K562 (cell line): ENCODE results near the gene DOCK7. TPM values are rescaled to one million over a fixed set of nuclear protein-coding genes. Genes with fewer than 3 reads are reported as not detected.

Source experiments
- ATAC-seq: fragments of 200-7000 bp; cut with Tn5 transposase; 3 replicates; pipeline ENCODE4 v1.9.1; 2020; ENCODE audit warnings: moderate library complexity
- BruUV-seq: library from RNA; stranded (reverse); fragments of 400-500 nt; replicated peaks from 2 replicates; lab custom pipeline; 2021; lab: Mats Ljungman, UMichigan
- CTCF ChIA-PET: fragments of 300-600 bp; formaldehyde crosslinking; extraction: SDS; loops from one replicate; lab custom pipeline; 2021; ENCODE audit warnings: low intra/inter-chr PET ratio; lab: Yijun Ruan, JAX
- POLR2A ChIA-PET: fragments of 300-600, 350-650 bp; sonication (Branson Sonifier 250); formaldehyde crosslinking; extraction: SDS; loops from one replicate; lab custom pipeline; 2021; ENCODE audit warnings: antibody characterized with exemption, inconsistent platforms; lab: Yijun Ruan, JAX
- DNase-seq, 4 experiments: peaks; one replicate each; pipeline versions ENCODE4 v3.0.0 to v3.0.0-alpha.2; 2011 to 2018; ENCODE audit warnings: low spot score in 3 of 4, mixed read lengths in 3 of 4; ENCODE audit errors: extremely low read depth in 1 of 4
- FAIRE-seq: peaks from 2 replicates; lab custom pipeline; 2011; peaks lifted over from hg19 to GRCh38; lab: Jason Lieb, UNC
- H2AFZ ChIP-seq: 2 replicates; pipeline ENCODE4 v1.6.0; 2011; ENCODE audit warnings: low read depth, low read length, control low read depth, inconsistent platforms
- H3K27ac ChIP-seq: fragments of 200-600 bp; 3 replicates; pipeline ENCODE4 v1.8.0; 2011; ENCODE audit warnings: low read depth, mild to moderate bottlenecking, control low read depth, inconsistent platforms, low read length, moderate library complexity, mixed read lengths; ENCODE audit errors: extremely low read depth
- H3K27me3 ChIP-seq, 2 experiments: fragments of 300-600 bp in 1 of 2; 2 replicates in 1 of 2; 3 replicates in 1 of 2; pipeline versions ENCODE4 v1.6.0 to v1.8.0; 2011; ENCODE audit warnings: inconsistent platforms in 2 of 2, low read length in 2 of 2, mild to moderate bottlenecking in 1 of 2, mixed read lengths in 1 of 2, moderate library complexity in 1 of 2; ENCODE audit not compliant: control insufficient read depth in 2 of 2, insufficient read depth in 2 of 2
- H3K36me3 ChIP-seq: fragments of 300-600 bp; 3 replicates; pipeline ENCODE4 v1.8.0; 2011; ENCODE audit warnings: mild to moderate bottlenecking, low read length, inconsistent platforms; ENCODE audit not compliant: control insufficient read depth, insufficient read depth
- H3K4me1 ChIP-seq, 2 experiments: fragments of 200-600 bp in 1 of 2; replicated peaks in 1 of 2; 2 replicates in 1 of 2; 3 replicates in 1 of 2; pipeline versions ENCODE4 v1.5.1 to v1.8.0; 2011; ENCODE audit warnings: inconsistent platforms in 2 of 2, low read length in 2 of 2, mild to moderate bottlenecking in 1 of 2, mixed read lengths in 1 of 2, moderate library complexity in 1 of 2; ENCODE audit not compliant: control insufficient read depth in 2 of 2, insufficient read depth in 2 of 2
- H3K4me2 ChIP-seq: 2 replicates; pipeline ENCODE4 v1.6.1; 2011; ENCODE audit warnings: low read length, control low read depth, inconsistent platforms, mixed read lengths; ENCODE audit not compliant: insufficient read depth
- H3K4me3 ChIP-seq: fragments of 200-600 bp; sonication (generic), shearing (Covaris generic); 2 replicates; pipeline ENCODE4 v1.5.1; 2016; ENCODE audit warnings: control low read depth, inconsistent platforms
- H3K79me2 ChIP-seq: fragments of 200-600 bp; 3 replicates; pipeline ENCODE4 v1.8.0; 2011; ENCODE audit warnings: low read length, inconsistent platforms; ENCODE audit not compliant: control insufficient read depth, insufficient read depth
- H3K9ac ChIP-seq, 2 experiments: 2 replicates each; pipeline versions ENCODE4 v1.6.0 to v1.6.1; 2011; ENCODE audit warnings: low read depth in 2 of 2, low read length in 2 of 2, control low read depth in 1 of 2, inconsistent platforms in 1 of 2, mild to moderate bottlenecking in 1 of 2, mixed read lengths in 1 of 2; ENCODE audit not compliant: insufficient read depth in 1 of 2
- H3K9me1 ChIP-seq: one replicate; pipeline ENCODE4 v1.6.0; 2011; ENCODE audit warnings: inconsistent platforms, mild to moderate bottlenecking, low read length, moderate library complexity; ENCODE audit not compliant: control insufficient read depth, insufficient read depth
- H3K9me3 ChIP-seq: replicated peaks from 2 replicates; pipeline ENCODE4 v1.5.1; 2011; ENCODE audit warnings: low read depth, low read length, inconsistent platforms; ENCODE audit not compliant: control insufficient read depth, insufficient read depth
- H4K20me1 ChIP-seq: replicated peaks from 2 replicates; pipeline ENCODE4 v1.6.1; 2011; ENCODE audit warnings: low read length, inconsistent platforms, mixed read lengths; ENCODE audit not compliant: control insufficient read depth, insufficient read depth
- CBX3 ChIP-seq, 2 experiments: IDR thresholded peaks; 1 replicate in 1 of 2; 2 replicates in 1 of 2; pipeline ENCODE4 v1.6.1; 2012; ENCODE audit warnings: inconsistent platforms in 2 of 2, low read length in 2 of 2, borderline replicate concordance in 1 of 2, control low read depth in 1 of 2
- CBX8 ChIP-seq: fragments of 200-600 bp; sonication (generic); IDR thresholded peaks from 2 replicates; pipeline ENCODE4 v1.6.1; 2012; ENCODE audit warnings: borderline replicate concordance, mixed run types, low read depth, mild to moderate bottlenecking, moderate library complexity, mixed read lengths, low read length, control low read depth, inconsistent platforms; ENCODE audit not compliant: poor library complexity, severe bottlenecking; ENCODE audit errors: extremely low read depth
- CHCHD3 ChIP-seq: fragments of 250-450 bp; sonication (Bioruptor Pico); IDR thresholded peaks from 2 replicates; pipeline ENCODE4 v2.1.2; 2022; ENCODE audit warnings: mild to moderate bottlenecking
- CREB3 ChIP-seq: fragments of 450-650 bp; conservative IDR thresholded peaks from 2 replicates; pipeline ENCODE4 v1.6.1; 2016; ENCODE audit warnings: missing genetic modification characterization, low read depth, mild to moderate bottlenecking, missing compliant biosample characterization, moderate library complexity
- DNMT1 ChIP-seq: fragments of 450-650 bp; IDR thresholded peaks from 2 replicates; pipeline ENCODE4 v1.6.1; 2016; ENCODE audit warnings: antibody characterized with exemption, mild to moderate bottlenecking
- ELF1 ChIP-seq: fragments of 200-800 bp; sonication (Bioruptor generic); IDR thresholded peaks from 2 replicates; pipeline ENCODE4 v1.6.1; 2016; ENCODE audit warnings: missing genetic modification characterization, missing compliant biosample characterization
- GABPB2 ChIP-seq: fragments of 250-450 bp; sonication (Bioruptor Pico); conservative IDR thresholded peaks from 2 replicates; pipeline ENCODE4 v1.5.1; 2021; ENCODE audit warnings: mild to moderate bottlenecking
- JUNB ChIP-seq: fragments of 450-650 bp; formaldehyde crosslinking; conservative IDR thresholded peaks from 2 replicates; pipeline ENCODE4 v1.4.0; 2020; ENCODE audit warnings: mild to moderate bottlenecking
- MAZ ChIP-seq, 2 experiments: fragments of 450-650 bp in 1 of 2; sonication (generic) in 1 of 2; formaldehyde crosslinking; IDR thresholded peaks in 1 of 2; conservative IDR thresholded peaks in 1 of 2; 2 replicates each; pipeline versions ENCODE4 v1.4.0 to v1.5.0; 2020; ENCODE audit warnings: mild to moderate bottlenecking in 1 of 2, missing genetic modification reagents in 1 of 2
- NCOR1 ChIP-seq: fragments of 450-650 bp; IDR thresholded peaks from 2 replicates; pipeline ENCODE4 v1.6.1; 2016; ENCODE audit warnings: mild to moderate bottlenecking, moderate library complexity
- POLR3G ChIP-seq: IDR thresholded peaks from 2 replicates; pipeline ENCODE4 v1.6.1; 2011; ENCODE audit not compliant: insufficient read length, insufficient replicate concordance; ENCODE audit errors: extremely low read depth
- RBM14 ChIP-seq: fragments of 200-400 bp; formaldehyde crosslinking; IDR thresholded peaks from 2 replicates; pipeline ENCODE4 v1.6.1; 2018; ENCODE audit warnings: low read depth, mild to moderate bottlenecking, low read length, moderate library complexity, borderline replicate concordance; ENCODE audit not compliant: insufficient read depth
- RBM25 ChIP-seq: fragments of 200-400 bp; formaldehyde crosslinking; IDR thresholded peaks from 2 replicates; pipeline ENCODE4 v1.6.1; 2018; ENCODE audit warnings: low read length, low read depth, moderate library complexity; ENCODE audit not compliant: severe bottlenecking
- RFX7 ChIP-seq: fragments of 250-450 bp; sonication (Bioruptor Pico); IDR thresholded peaks from 2 replicates; pipeline ENCODE4 v1.5.1; 2021; ENCODE audit warnings: mild to moderate bottlenecking
- SAP30 ChIP-seq: fragments of 200-600 bp; sonication (generic); IDR thresholded peaks from 2 replicates; pipeline ENCODE4 v1.6.1; 2012; ENCODE audit warnings: borderline replicate concordance, low read depth, mild to moderate bottlenecking, moderate library complexity, low read length, control low read depth, inconsistent platforms; ENCODE audit not compliant: insufficient read depth, poor library complexity, severe bottlenecking
- STAG1 ChIP-seq: sonication (generic); formaldehyde crosslinking; IDR thresholded peaks from 2 replicates; pipeline ENCODE4 v1.5.0; 2020; ENCODE audit warnings: missing genetic modification reagents, borderline replicate concordance
- ZNF124 ChIP-seq: sonication (generic); formaldehyde crosslinking; IDR thresholded peaks from 2 replicates; pipeline ENCODE4 v1.8.1; 2022; ENCODE audit warnings: missing genetic modification reagents
- ZNF212 ChIP-seq: fragments of 450-650 bp; formaldehyde crosslinking; IDR thresholded peaks from 2 replicates; pipeline ENCODE4 v1.4.0; 2020; ENCODE audit warnings: mild to moderate bottlenecking
- ZNF589 ChIP-seq: fragments of 200-800 bp; sonication (Bioruptor generic); IDR thresholded peaks from 2 replicates; pipeline ENCODE4 v1.6.1; 2016; ENCODE audit warnings: low read depth, missing genetic modification characterization, missing compliant biosample characterization
- ZNF778 ChIP-seq: fragments of 450-650 bp; formaldehyde crosslinking; IDR thresholded peaks from 2 replicates; pipeline ENCODE4 v1.4.0; 2020; ENCODE audit warnings: mild to moderate bottlenecking, moderate library complexity
- WGBS: fragments of 100-300 bp; shearing (Covaris generic); methylation state at CpG from one replicate; pipeline ENCODE4 v1.1.6; 2016; ENCODE audit warnings: low coverage, mixed read lengths; ENCODE audit not compliant: insufficient coverage; ENCODE audit errors: missing lambda C conversion rate; 5-methylcytosine and 5-hydroxymethylcytosine counted together
- in situ Hi-C: fragments of 300-500 bp; cut with MboI; formaldehyde crosslinking; loops from 4 replicates; pipeline ENCODE4 v1.15.0; 2018; ENCODE audit warnings: inconsistent platforms, mixed read lengths
- intact Hi-C: fragments of 100-400 bp; cut with micrococcal nuclease; formaldehyde crosslinking; loops from 2 replicates; pipeline ENCODE4 v1.14.2; 2022
- polyA plus RNA-seq, 8 experiments: library from polyadenylated mRNA; depleted of rRNA in 4 of 8; stranded (reverse) in 5 of 8; unstranded in 3 of 8; fragments of >200 nt; fragmentation: Nextera tagmentation in 2 of 8; fragmentation: Illumina TruSeq in 1 of 8; extraction: Ambion mirVana in 2 of 8; extraction: Trizol in 1 of 8; gene quantifications; 2 replicates each; pipeline versions ENCODE4 v1.2.1 to v1.2.3, GENCODE V29; 2011 to 2014; ENCODE audit warnings: inconsistent platforms in 1 of 8, missing spikeins in 1 of 8
- total RNA-seq, 7 experiments: library from RNA; depleted of rRNA in 6 of 7; stranded (reverse); fragments of >200 nt in 6 of 7; fragmentation: Illumina TruSeq in 2 of 7; extraction: Trizol in 2 of 7; gene quantifications; 2 replicates each; pipeline versions ENCODE4 v1.2.1 to v1.2.3, GENCODE V29; 2011 to 2021; ENCODE audit warnings: low replicate concordance in 1 of 7

The DOCK7 gene
- total and polyA plus RNA-seq, 9 of the 15 experiments (the other 6 are each of a cell fraction or from before 2014, with no cell fraction given), result 4.9 to 35.1 (median 12.6) TPM

GRCh38 chr1:62415687-62416086 lies 272.5 kb downstream of the DOCK7 start:
- no peak overlapping the region for H3K4me3 ChIP-seq
- H3K79me2 ChIP-seq, result no peaks in the 10 kb centered on the region
- H3K9ac ChIP-seq, result no peak overlapping the region
- no peak for FAIRE-seq
- CTCF ChIA-PET, result no interaction called here
- H3K36me3 ChIP-seq, result no peaks in the 10 kb centered on the region
- no peaks in the 10 kb centered on the region for H3K4me1 ChIP-seq
- TF ChIP-seq RBM14, result no peak
- TF ChIP-seq CBX3 (IDR thresholded peaks at IDR 0.05; ENCODE audit: borderline replicate concordance in 1 of 2, low read length in 2 of 2), result no peak
- no peak for TF ChIP-seq SAP30
- no peak for TF ChIP-seq ELF1 (tag)
- no peak for TF ChIP-seq ZNF778 (CRISPR knock-in tag)
- no peak for TF ChIP-seq MAZ (CRISPR knock-in tag; conservative IDR thresholded peaks at IDR 0.05 in 1 of 2, IDR thresholded peaks at IDR 0.05 in 1 of 2)
- no peak for TF ChIP-seq CHCHD3 (CRISPR knock-in tag)
- TF ChIP-seq CREB3 (tag), result no peak
- TF ChIP-seq NCOR1, result no peak
- TF ChIP-seq GABPB2 (CRISPR knock-in tag), result no peak
- no peak for TF ChIP-seq JUNB
- TF ChIP-seq DNMT1, result no peak
- TF ChIP-seq RBM25, result no peak
- TF ChIP-seq POLR3G, result no peak
- TF ChIP-seq CBX8, result no peak
- no peak for TF ChIP-seq ZNF124 (CRISPR knock-in tag)
- TF ChIP-seq STAG1 (CRISPR knock-in tag), result no peak
- TF ChIP-seq ZNF212 (CRISPR knock-in tag), result no peak
- no peak for TF ChIP-seq ZNF589
- no peak for TF ChIP-seq RFX7 (CRISPR knock-in tag)
- in situ Hi-C loops, result no loop called here
- no peak overlapping the region for H3K27ac ChIP-seq
- no peaks in the 10 kb centered on the region for H4K20me1 ChIP-seq
- no peak for DNase-seq
- no peak overlapping the region for H2AFZ ChIP-seq
- intact Hi-C loops, result no loop called here
- BruUV-seq, result no TSS peak
- 4% methylated on average over 8 of the region's 8 CpGs for WGBS
- POLR2A ChIA-PET, result interaction anchor here (1.4 to 1.6 kb wide), 2 partner anchors 9 to 20 kb away, joined by 3 read pairs; no protein-coding TSS in a partner anchor
- no peaks in the 10 kb centered on the region for H3K9me3 ChIP-seq
- H3K9me1 ChIP-seq, result no peaks in the 10 kb centered on the region
- no peak for ATAC-seq
- H3K27me3 ChIP-seq, result peaks cover 14 to 23% of the 10 kb centered on the region in 2 experiments
- H3K4me2 ChIP-seq, result no peak overlapping the region
